A549 (cell line): ENCODE results near the gene ODC1.

ENCODE experiments used
- CBX2 ChIP-seq: fragments of 200-600 bp; sonication (generic); IDR thresholded peaks from 2 replicates; pipeline ENCODE4 v1.6.1; 2016; ENCODE audit warnings: low read depth, mild to moderate bottlenecking, borderline replicate concordance
- FOSB ChIP-seq: fragments of 250-450 bp; sonication (Bioruptor Pico); IDR thresholded peaks from 2 replicates; pipeline ENCODE4 v1.5.0; 2020; ENCODE audit warnings: mild to moderate bottlenecking, moderate library complexity
- HOXA7 ChIP-seq: fragments of 250-450 bp; sonication (Bioruptor Pico); IDR thresholded peaks from 2 replicates; pipeline ENCODE4 v1.5.0; 2020; ENCODE audit warnings: mild to moderate bottlenecking, moderate library complexity
- KDM1A ChIP-seq: fragments of 200-600 bp; sonication (generic); IDR thresholded peaks from 2 replicates; pipeline ENCODE4 v1.6.1; 2016; ENCODE audit warnings: low read depth, mild to moderate bottlenecking
- POLR2A ChIP-seq: IDR thresholded peaks from 2 replicates; pipeline ENCODE4 v1.6.1; 2012; ENCODE audit warnings: mild to moderate bottlenecking, low read length
- RAD21 ChIP-seq, 2 experiments: fragments of >200 bp in 1 of 2; sonication (Bioruptor Twin) in 1 of 2; formaldehyde crosslinking in 1 of 2; IDR thresholded peaks in 1 of 2; conservative IDR thresholded peaks in 1 of 2; 2 replicates in 1 of 2; 3 replicates in 1 of 2; pipeline ENCODE4 v1.6.1; 2012 to 2018; ENCODE audit warnings: inconsistent platforms in 1 of 2
- RFX5 ChIP-seq: fragments of 450-650 bp; IDR thresholded peaks from 2 replicates; pipeline ENCODE4 v1.7.1; 2014; ENCODE audit warnings: antibody characterized with exemption, mild to moderate bottlenecking, moderate library complexity
- TF ChIP-seq, protein P1 (sequence below): fragments of >200 bp; sonication (Bioruptor Twin); formaldehyde crosslinking; IDR thresholded peaks from 3 replicates; pipeline ENCODE4 v1.5.1; 2016
- TF ChIP-seq, protein P2 (sequence below): IDR thresholded peaks from 2 replicates; pipeline ENCODE4 v1.6.1; 2012
- TF ChIP-seq, protein P3 (sequence below): fragments of 200-600 bp; sonication (generic); IDR thresholded peaks from 2 replicates; pipeline ENCODE4 v1.6.1; 2016; ENCODE audit warnings: antibody characterized with exemption, mild to moderate bottlenecking, moderate library complexity
- TF ChIP-seq, protein P4 (sequence below): fragments of 250-450 bp; sonication (Bioruptor Pico); IDR thresholded peaks from 2 replicates; pipeline ENCODE4 v1.5.0; 2021; ENCODE audit warnings: mild to moderate bottlenecking, moderate library complexity, borderline replicate concordance
- TF ChIP-seq, protein P5 (sequence below): fragments of 450-650 bp; IDR thresholded peaks from 2 replicates; pipeline ENCODE4 v1.6.1; 2014; ENCODE audit warnings: antibody characterized with exemption

DNA sequence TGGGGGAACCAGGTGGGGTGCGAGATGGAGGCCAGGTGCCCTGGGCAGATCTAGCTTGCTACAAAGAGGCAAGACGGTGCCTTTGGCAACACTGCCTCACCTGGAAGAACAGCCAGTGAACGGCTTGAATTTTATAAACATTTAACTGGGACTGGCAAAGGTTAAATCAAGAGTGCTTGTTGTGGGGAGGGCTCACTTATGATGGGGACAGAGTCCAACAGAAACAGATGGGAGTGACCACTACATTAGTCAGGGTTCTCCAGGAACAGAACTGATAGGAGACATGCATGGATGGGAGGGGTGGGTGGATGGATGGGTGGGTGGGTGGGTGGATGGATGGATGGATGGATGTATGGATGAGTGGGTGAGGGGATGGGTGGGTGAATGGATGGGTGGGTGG lies 19.2 kb downstream of the ODC1 start:
- TF ChIP-seq HOXA7 (no peak), RAD21 (conservative IDR thresholded peaks at IDR 0.05 in 1 of 2, IDR thresholded peaks at IDR 0.05 in 1 of 2) (no peak), FOSB (no peak), CBX2 (no peak), RFX5 (no peak), POLR2A (no peak), KDM1A (no peak)
- TF ChIP-seq, protein P1, sequence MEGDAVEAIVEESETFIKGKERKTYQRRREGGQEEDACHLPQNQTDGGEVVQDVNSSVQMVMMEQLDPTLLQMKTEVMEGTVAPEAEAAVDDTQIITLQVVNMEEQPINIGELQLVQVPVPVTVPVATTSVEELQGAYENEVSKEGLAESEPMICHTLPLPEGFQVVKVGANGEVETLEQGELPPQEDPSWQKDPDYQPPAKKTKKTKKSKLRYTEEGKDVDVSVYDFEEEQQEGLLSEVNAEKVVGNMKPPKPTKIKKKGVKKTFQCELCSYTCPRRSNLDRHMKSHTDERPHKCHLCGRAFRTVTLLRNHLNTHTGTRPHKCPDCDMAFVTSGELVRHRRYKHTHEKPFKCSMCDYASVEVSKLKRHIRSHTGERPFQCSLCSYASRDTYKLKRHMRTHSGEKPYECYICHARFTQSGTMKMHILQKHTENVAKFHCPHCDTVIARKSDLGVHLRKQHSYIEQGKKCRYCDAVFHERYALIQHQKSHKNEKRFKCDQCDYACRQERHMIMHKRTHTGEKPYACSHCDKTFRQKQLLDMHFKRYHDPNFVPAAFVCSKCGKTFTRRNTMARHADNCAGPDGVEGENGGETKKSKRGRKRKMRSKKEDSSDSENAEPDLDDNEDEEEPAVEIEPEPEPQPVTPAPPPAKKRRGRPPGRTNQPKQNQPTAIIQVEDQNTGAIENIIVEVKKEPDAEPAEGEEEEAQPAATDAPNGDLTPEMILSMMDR = no peak
- TF ChIP-seq, protein P2, sequence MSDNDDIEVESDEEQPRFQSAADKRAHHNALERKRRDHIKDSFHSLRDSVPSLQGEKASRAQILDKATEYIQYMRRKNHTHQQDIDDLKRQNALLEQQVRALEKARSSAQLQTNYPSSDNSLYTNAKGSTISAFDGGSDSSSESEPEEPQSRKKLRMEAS = no peak
- TF ChIP-seq, protein P3, sequence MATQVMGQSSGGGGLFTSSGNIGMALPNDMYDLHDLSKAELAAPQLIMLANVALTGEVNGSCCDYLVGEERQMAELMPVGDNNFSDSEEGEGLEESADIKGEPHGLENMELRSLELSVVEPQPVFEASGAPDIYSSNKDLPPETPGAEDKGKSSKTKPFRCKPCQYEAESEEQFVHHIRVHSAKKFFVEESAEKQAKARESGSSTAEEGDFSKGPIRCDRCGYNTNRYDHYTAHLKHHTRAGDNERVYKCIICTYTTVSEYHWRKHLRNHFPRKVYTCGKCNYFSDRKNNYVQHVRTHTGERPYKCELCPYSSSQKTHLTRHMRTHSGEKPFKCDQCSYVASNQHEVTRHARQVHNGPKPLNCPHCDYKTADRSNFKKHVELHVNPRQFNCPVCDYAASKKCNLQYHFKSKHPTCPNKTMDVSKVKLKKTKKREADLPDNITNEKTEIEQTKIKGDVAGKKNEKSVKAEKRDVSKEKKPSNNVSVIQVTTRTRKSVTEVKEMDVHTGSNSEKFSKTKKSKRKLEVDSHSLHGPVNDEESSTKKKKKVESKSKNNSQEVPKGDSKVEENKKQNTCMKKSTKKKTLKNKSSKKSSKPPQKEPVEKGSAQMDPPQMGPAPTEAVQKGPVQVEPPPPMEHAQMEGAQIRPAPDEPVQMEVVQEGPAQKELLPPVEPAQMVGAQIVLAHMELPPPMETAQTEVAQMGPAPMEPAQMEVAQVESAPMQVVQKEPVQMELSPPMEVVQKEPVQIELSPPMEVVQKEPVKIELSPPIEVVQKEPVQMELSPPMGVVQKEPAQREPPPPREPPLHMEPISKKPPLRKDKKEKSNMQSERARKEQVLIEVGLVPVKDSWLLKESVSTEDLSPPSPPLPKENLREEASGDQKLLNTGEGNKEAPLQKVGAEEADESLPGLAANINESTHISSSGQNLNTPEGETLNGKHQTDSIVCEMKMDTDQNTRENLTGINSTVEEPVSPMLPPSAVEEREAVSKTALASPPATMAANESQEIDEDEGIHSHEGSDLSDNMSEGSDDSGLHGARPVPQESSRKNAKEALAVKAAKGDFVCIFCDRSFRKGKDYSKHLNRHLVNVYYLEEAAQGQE = no peak
- TF ChIP-seq, protein P4, sequence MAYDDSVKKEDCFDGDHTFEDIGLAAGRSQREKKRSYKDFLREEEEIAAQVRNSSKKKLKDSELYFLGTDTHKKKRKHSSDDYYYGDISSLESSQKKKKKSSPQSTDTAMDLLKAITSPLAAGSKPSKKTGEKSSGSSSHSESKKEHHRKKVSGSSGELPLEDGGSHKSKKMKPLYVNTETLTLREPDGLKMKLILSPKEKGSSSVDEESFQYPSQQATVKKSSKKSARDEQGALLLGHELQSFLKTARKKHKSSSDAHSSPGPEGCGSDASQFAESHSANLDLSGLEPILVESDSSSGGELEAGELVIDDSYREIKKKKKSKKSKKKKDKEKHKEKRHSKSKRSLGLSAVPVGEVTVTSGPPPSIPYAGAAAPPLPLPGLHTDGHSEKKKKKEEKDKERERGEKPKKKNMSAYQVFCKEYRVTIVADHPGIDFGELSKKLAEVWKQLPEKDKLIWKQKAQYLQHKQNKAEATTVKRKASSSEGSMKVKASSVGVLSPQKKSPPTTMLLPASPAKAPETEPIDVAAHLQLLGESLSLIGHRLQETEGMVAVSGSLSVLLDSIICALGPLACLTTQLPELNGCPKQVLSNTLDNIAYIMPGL (CRISPR knock-in tag) = no peak
- TF ChIP-seq, protein P5, sequence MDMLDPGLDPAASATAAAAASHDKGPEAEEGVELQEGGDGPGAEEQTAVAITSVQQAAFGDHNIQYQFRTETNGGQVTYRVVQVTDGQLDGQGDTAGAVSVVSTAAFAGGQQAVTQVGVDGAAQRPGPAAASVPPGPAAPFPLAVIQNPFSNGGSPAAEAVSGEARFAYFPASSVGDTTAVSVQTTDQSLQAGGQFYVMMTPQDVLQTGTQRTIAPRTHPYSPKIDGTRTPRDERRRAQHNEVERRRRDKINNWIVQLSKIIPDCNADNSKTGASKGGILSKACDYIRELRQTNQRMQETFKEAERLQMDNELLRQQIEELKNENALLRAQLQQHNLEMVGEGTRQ = no peak
